ENCODE results near the gene MYL10.

DNA sequence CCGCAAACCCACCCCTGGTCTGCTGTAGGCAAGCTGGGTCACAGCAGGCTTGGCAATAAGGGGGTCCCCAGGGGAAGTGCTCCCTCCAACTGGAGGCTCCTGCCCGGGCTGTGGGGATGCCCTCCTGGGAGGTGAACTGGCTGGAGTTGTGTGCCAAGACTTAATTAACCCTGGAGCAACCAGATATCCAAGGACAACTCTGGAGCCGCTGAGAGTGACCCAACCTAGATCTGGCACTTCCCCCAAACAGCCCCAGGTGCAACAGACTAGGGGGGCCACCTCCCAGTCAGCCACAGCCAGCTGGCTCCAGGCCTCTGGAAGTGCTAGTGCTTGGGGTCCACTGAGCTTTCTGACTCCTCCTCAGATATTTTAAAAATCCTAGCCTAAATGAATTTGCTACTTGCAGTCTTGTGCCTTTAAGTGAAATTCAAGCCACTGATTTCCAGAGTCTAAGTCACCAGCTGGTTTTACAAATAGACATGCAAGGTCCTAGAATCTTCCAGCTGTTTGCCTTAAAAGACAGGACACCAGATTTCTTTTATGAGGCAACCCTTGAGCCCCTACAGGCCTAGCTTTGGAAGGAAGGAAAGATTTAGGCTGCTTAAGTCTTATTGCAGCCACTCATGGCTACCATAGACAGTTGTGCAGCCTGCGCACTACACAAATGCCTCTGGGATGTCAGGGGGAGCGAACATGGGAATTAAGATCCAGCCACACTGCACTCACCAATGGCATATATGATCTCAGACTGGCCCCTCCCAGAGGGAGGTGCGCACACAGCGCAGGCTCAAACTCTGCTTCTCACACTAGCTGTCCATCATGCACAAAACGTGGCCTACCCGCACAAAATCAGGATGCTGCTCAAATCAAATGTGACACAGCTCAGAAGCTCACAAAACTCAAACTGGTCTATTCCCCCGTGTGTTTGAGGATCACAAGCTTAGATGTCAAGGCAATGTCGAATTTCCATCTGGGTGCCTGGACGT, 42.6 kb upstream of the MYL10 start:
- TF ChIP-seq, protein P1, sequence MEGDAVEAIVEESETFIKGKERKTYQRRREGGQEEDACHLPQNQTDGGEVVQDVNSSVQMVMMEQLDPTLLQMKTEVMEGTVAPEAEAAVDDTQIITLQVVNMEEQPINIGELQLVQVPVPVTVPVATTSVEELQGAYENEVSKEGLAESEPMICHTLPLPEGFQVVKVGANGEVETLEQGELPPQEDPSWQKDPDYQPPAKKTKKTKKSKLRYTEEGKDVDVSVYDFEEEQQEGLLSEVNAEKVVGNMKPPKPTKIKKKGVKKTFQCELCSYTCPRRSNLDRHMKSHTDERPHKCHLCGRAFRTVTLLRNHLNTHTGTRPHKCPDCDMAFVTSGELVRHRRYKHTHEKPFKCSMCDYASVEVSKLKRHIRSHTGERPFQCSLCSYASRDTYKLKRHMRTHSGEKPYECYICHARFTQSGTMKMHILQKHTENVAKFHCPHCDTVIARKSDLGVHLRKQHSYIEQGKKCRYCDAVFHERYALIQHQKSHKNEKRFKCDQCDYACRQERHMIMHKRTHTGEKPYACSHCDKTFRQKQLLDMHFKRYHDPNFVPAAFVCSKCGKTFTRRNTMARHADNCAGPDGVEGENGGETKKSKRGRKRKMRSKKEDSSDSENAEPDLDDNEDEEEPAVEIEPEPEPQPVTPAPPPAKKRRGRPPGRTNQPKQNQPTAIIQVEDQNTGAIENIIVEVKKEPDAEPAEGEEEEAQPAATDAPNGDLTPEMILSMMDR (IDR thresholded peaks at IDR 0.05; ENCODE audit: low read depth, low read length, poor library complexity, severe bottlenecking): no peak
- no peak for TF ChIP-seq EZH2phosphoT487 (IDR thresholded peaks at IDR 0.05; ENCODE audit: borderline replicate concordance, low read length)
